K562 (cell line): Measurements from ENCODE around the gene ASS1. TPM values are rescaled to one million over a fixed set of nuclear protein-coding genes. Genes with fewer than 3 reads are reported as not detected.
A peak's percentile ranks its signal among the peaks of the same experiment; 100 is the strongest.

Source experiments
- ARNT ChIP-seq, 2 experiments: fragments of 450-650 bp; IDR thresholded peaks; 2 replicates each; pipeline ENCODE4 v1.6.1; 2016; ENCODE audit warnings: mild to moderate bottlenecking in 1 of 2
- BCOR ChIP-seq: fragments of 450-650 bp; IDR thresholded peaks from 2 replicates; pipeline ENCODE4 v1.6.1; 2016
- BHLHE40 ChIP-seq: IDR thresholded peaks from 2 replicates; pipeline ENCODE4 v1.6.1; 2011; ENCODE audit warnings: low read length, improper control_type of control experiment
- CBFA2T2 ChIP-seq: fragments of 450-650 bp; conservative IDR thresholded peaks from 2 replicates; pipeline ENCODE4 v1.6.1; 2017; ENCODE audit warnings: mild to moderate bottlenecking
- DPF2 ChIP-seq: fragments of 450-650 bp; IDR thresholded peaks from 2 replicates; pipeline ENCODE4 v1.6.1; 2016
- EGR1 ChIP-seq: fragments of 450-650 bp; conservative IDR thresholded peaks from 2 replicates; pipeline ENCODE4 v1.6.1; 2017; ENCODE audit warnings: mild to moderate bottlenecking
- ETS2 ChIP-seq: IDR thresholded peaks from 2 replicates; pipeline ENCODE4 v1.6.1; 2016; ENCODE audit warnings: borderline replicate concordance, missing genetic modification characterization, mild to moderate bottlenecking, moderate library complexity, missing compliant biosample characterization; ENCODE audit not compliant: poor library complexity, severe bottlenecking
- FOXM1 ChIP-seq, 2 experiments: fragments of 450-650 bp in 1 of 2; sonication (generic) in 1 of 2; formaldehyde crosslinking in 1 of 2; IDR thresholded peaks; 2 replicates each; pipeline versions ENCODE4 v1.6.1 to v1.9.0; 2017 to 2022; ENCODE audit warnings: low read depth in 2 of 2, mild to moderate bottlenecking in 2 of 2, missing genetic modification reagents in 1 of 2, moderate library complexity in 1 of 2
- MTA2 ChIP-seq: fragments of 450-650 bp; IDR thresholded peaks from 2 replicates; pipeline ENCODE4 v1.6.1; 2016; ENCODE audit warnings: low read depth
- NCOA4 ChIP-seq: fragments of 450-650 bp; IDR thresholded peaks from 2 replicates; pipeline ENCODE4 v1.6.1; 2018; ENCODE audit warnings: mild to moderate bottlenecking; ENCODE audit not compliant: partially characterized antibody
- PRMT5 ChIP-seq: sonication (generic); formaldehyde crosslinking; IDR thresholded peaks from 2 replicates; pipeline ENCODE4 v1.5.0; 2020; ENCODE audit warnings: missing genetic modification reagents
- SIN3B ChIP-seq: fragments of 450-650 bp; IDR thresholded peaks from 2 replicates; pipeline ENCODE4 v1.6.1; 2017; ENCODE audit warnings: low read depth, mild to moderate bottlenecking, moderate library complexity
- SNRNP70 ChIP-seq: fragments of 200-400 bp; formaldehyde crosslinking; optimal IDR thresholded peaks from 2 replicates; pipeline ENCODE3; 2017; ENCODE audit warnings: low read depth, low read length
- SRF ChIP-seq, 2 experiments: fragments of 250-450, 450-650 bp in 1 of 2; sonication (Bioruptor Pico) in 1 of 2; sonication (generic) in 1 of 2; formaldehyde crosslinking; IDR thresholded peaks; 2 replicates each; pipeline versions ENCODE4 v1.5.0 to v1.5.1; 2020 to 2022; ENCODE audit warnings: mild to moderate bottlenecking in 1 of 2, missing genetic modification reagents in 1 of 2
- TCF3 ChIP-seq: sonication (generic); formaldehyde crosslinking; IDR thresholded peaks from 2 replicates; pipeline ENCODE4 v1.4.0; 2020; ENCODE audit warnings: mild to moderate bottlenecking, missing genetic modification reagents
- TFAM ChIP-seq: fragments of 250-450 bp; sonication (Bioruptor Pico); conservative IDR thresholded peaks from 2 replicates; pipeline ENCODE4 v1.5.0; 2021; ENCODE audit warnings: mild to moderate bottlenecking, moderate library complexity
- ZNF384 ChIP-seq: IDR thresholded peaks from 2 replicates; pipeline ENCODE4 v1.6.1; 2012; ENCODE audit warnings: low read depth, low read length, improper control_type of control experiment
- polyA plus RNA-seq, 8 experiments: library from polyadenylated mRNA; depleted of rRNA in 4 of 8; stranded (reverse) in 5 of 8; unstranded in 3 of 8; fragments of >200 nt; fragmentation: Nextera tagmentation in 2 of 8; fragmentation: Illumina TruSeq in 1 of 8; extraction: Ambion mirVana in 2 of 8; extraction: Trizol in 1 of 8; gene quantifications; 2 replicates each; pipeline versions ENCODE4 v1.2.1 to v1.2.3, GENCODE V29; 2011 to 2014; ENCODE audit warnings: inconsistent platforms in 1 of 8, missing spikeins in 1 of 8
- total RNA-seq, 7 experiments: library from RNA; depleted of rRNA in 6 of 7; stranded (reverse); fragments of >200 nt in 6 of 7; fragmentation: Illumina TruSeq in 2 of 7; extraction: Trizol in 2 of 7; gene quantifications; 2 replicates each; pipeline versions ENCODE4 v1.2.1 to v1.2.3, GENCODE V29; 2011 to 2021; ENCODE audit warnings: low replicate concordance in 1 of 7
- TF ChIP-seq, protein P1 (sequence below), 2 experiments: IDR thresholded peaks; 2 replicates each; pipeline ENCODE4 v1.6.1; 2012; ENCODE audit warnings: improper control_type of control experiment in 2 of 2, low read depth in 2 of 2, low read length in 2 of 2, borderline replicate concordance in 1 of 2
- TF ChIP-seq, protein P2 (sequence below): fragments of 250-450 bp; sonication (Bioruptor Pico); IDR thresholded peaks from 2 replicates; pipeline ENCODE4 v1.5.1; 2021; ENCODE audit warnings: mild to moderate bottlenecking
- TF ChIP-seq, protein P3 (sequence below): fragments of 250-450 bp; sonication (Bioruptor Pico); IDR thresholded peaks from 2 replicates; pipeline ENCODE4 v1.8.0; 2021; ENCODE audit warnings: borderline replicate concordance, mild to moderate bottlenecking, moderate library complexity; ENCODE audit not compliant: poor library complexity, severe bottlenecking
- TF ChIP-seq, protein P4 (sequence below): fragments of 150-350 bp; IDR thresholded peaks from 2 replicates; pipeline ENCODE4 v1.6.1; 2014; ENCODE audit warnings: low read depth, mild to moderate bottlenecking, low read length, borderline replicate concordance

ASS1 gene
- total and polyA plus RNA-seq, 9 of the 15 experiments (the other 6 are each of a cell fraction or from before 2014, with no cell fraction given) = 1.5 to 5.7 (median 3.7) TPM

DNA sequence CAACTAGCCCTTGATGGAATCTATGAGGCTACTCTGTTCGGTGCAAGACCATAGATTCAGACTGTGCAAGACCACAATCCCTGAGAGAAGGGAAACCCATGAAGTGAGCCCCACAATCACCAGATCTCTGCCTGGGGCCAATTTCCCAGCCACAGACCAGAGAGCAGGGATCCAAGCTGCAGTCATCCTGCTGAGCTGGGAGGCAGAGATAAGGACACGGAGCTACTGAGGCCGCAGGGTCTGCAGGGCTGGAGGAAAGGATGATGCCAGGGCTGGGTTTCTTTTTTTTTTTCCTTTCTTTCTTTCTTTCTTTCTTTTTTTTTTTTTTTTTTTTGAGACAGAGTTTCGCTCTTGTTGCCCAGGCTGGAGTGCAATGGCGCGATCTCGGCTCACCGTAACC, 86.9 kb downstream of the ASS1 start (continued):
- TF ChIP-seq, protein P1, sequence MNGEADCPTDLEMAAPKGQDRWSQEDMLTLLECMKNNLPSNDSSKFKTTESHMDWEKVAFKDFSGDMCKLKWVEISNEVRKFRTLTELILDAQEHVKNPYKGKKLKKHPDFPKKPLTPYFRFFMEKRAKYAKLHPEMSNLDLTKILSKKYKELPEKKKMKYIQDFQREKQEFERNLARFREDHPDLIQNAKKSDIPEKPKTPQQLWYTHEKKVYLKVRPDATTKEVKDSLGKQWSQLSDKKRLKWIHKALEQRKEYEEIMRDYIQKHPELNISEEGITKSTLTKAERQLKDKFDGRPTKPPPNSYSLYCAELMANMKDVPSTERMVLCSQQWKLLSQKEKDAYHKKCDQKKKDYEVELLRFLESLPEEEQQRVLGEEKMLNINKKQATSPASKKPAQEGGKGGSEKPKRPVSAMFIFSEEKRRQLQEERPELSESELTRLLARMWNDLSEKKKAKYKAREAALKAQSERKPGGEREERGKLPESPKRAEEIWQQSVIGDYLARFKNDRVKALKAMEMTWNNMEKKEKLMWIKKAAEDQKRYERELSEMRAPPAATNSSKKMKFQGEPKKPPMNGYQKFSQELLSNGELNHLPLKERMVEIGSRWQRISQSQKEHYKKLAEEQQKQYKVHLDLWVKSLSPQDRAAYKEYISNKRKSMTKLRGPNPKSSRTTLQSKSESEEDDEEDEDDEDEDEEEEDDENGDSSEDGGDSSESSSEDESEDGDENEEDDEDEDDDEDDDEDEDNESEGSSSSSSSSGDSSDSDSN (IDR thresholded peaks at IDR 0.05; ENCODE audit: borderline replicate concordance in 1 of 2, low read depth in 2 of 2, low read length in 2 of 2) = peak; percentile 100
- TF ChIP-seq NCOA4 = no peak
- TF ChIP-seq ARNT (IDR thresholded peaks at IDR 0.05) = 0 out of 4 replicates have a peak, but pooled peaks of 1 of the 2 experiments have one; percentile 52
- 0 out of 4 replicates have a peak, but pooled peaks of 1 of the 2 experiments have one; percentile 24 for TF ChIP-seq SRF (CRISPR knock-in tag; IDR thresholded peaks at IDR 0.05)
- no peak for TF ChIP-seq EGR1
- TF ChIP-seq SNRNP70 = no peak
- TF ChIP-seq, protein P2, sequence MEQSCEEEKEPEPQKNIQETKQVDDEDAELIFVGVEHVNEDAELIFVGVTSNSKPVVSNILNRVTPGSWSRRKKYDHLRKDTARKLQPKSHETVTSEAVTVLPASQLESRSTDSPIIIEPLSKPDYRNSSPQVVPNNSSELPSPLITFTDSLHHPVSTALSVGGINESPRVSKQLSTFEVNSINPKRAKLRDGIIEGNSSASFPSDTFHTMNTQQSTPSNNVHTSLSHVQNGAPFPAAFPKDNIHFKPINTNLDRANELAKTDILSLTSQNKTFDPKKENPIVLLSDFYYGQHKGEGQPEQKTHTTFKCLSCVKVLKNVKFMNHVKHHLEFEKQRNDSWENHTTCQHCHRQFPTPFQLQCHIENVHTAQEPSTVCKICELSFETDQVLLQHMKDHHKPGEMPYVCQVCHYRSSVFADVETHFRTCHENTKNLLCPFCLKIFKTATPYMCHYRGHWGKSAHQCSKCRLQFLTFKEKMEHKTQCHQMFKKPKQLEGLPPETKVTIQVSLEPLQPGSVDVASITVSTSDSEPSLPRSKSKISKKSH (CRISPR knock-in tag) = no peak
- TF ChIP-seq, protein P3, sequence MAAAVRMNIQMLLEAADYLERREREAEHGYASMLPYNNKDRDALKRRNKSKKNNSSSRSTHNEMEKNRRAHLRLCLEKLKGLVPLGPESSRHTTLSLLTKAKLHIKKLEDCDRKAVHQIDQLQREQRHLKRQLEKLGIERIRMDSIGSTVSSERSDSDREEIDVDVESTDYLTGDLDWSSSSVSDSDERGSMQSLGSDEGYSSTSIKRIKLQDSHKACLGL (CRISPR knock-in tag) = no peak
- peak; percentile 82 for TF ChIP-seq DPF2
- peak; percentile 36; the same call in 1 of the 2 replicates for TF ChIP-seq FOXM1 (IDR thresholded peaks at IDR 0.05; ENCODE audit: low read depth)
- TF ChIP-seq FOXM1 (CRISPR knock-in tag; IDR thresholded peaks at IDR 0.05; ENCODE audit: low read depth) = no peak
- TF ChIP-seq BHLHE40 = 0 out of 2 replicates have a peak, but pooled peaks have one; percentile 19
- no peak for TF ChIP-seq PRMT5 (CRISPR knock-in tag)
- TF ChIP-seq SIN3B = no peak
- TF ChIP-seq TFAM = no peak
- peak; percentile 37; the same call in 1 of the 2 replicates for TF ChIP-seq ZNF384
- peak; percentile 46; the same call in 1 of the 2 replicates for TF ChIP-seq BCOR
- peak; percentile 83 for TF ChIP-seq CBFA2T2
- no peak for TF ChIP-seq ETS2 (tag)
- TF ChIP-seq, protein P4, sequence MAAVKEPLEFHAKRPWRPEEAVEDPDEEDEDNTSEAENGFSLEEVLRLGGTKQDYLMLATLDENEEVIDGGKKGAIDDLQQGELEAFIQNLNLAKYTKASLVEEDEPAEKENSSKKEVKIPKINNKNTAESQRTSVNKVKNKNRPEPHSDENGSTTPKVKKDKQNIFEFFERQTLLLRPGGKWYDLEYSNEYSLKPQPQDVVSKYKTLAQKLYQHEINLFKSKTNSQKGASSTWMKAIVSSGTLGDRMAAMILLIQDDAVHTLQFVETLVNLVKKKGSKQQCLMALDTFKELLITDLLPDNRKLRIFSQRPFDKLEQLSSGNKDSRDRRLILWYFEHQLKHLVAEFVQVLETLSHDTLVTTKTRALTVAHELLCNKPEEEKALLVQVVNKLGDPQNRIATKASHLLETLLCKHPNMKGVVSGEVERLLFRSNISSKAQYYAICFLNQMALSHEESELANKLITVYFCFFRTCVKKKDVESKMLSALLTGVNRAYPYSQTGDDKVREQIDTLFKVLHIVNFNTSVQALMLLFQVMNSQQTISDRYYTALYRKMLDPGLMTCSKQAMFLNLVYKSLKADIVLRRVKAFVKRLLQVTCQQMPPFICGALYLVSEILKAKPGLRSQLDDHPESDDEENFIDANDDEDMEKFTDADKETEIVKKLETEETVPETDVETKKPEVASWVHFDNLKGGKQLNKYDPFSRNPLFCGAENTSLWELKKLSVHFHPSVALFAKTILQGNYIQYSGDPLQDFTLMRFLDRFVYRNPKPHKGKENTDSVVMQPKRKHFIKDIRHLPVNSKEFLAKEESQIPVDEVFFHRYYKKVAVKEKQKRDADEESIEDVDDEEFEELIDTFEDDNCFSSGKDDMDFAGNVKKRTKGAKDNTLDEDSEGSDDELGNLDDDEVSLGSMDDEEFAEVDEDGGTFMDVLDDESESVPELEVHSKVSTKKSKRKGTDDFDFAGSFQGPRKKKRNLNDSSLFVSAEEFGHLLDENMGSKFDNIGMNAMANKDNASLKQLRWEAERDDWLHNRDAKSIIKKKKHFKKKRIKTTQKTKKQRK = no peak
- TF ChIP-seq TCF3 (CRISPR knock-in tag) = peak; percentile 88
- TF ChIP-seq MTA2 = peak; percentile 78
